GM12878 (cell line): ENCODE results near the gene ABCC2. TPM values are rescaled to one million over a fixed set of nuclear protein-coding genes. Genes with fewer than 3 reads are reported as not detected.

Experiments used
- ATAC-seq: fragments of 200-7000 bp; cut with Tn5 transposase; 3 replicates; pipeline ENCODE4 v1.9.1; 2020; ENCODE audit warnings: mild to moderate bottlenecking, moderate library complexity
- BruUV-seq: library from RNA; stranded (reverse); fragments of 400-500 nt; replicated peaks from 2 replicates; lab custom pipeline; 2021; lab: Mats Ljungman, UMichigan
- CTCF ChIA-PET: fragments of 300-600 bp; sonication (Branson Sonifier 250); formaldehyde crosslinking; extraction: SDS; loops from one replicate; lab custom pipeline; 2021; ENCODE audit warnings: inconsistent platforms; lab: Yijun Ruan, JAX
- POLR2A ChIA-PET: fragments of 350-600 bp; formaldehyde crosslinking; extraction: SDS; loops from one replicate; lab custom pipeline; 2021; ENCODE audit warnings: inconsistent platforms; lab: Charles Lee
- RAD21 ChIA-PET: fragments of 300-600 bp; sonication (Branson Sonifier 250); formaldehyde crosslinking; loops from one replicate; lab custom pipeline; 2023; ENCODE audit warnings: antibody characterized with exemption; ENCODE audit not compliant: unreplicated experiment; lab: Charles Lee
- SMC1A ChIA-PET: fragments of 300-600 bp; sonication (Branson Sonifier 250); formaldehyde crosslinking; loops from one replicate; lab custom pipeline; 2023; ENCODE audit not compliant: unreplicated experiment, uncharacterized antibody; lab: Charles Lee
- DNase-seq: peaks from one replicate; pipeline ENCODE4 v3.0.0-alpha.2; 2011; ENCODE audit warnings: low read depth, low spot score
- FAIRE-seq: peaks from 3 replicates; lab custom pipeline; 2011; peaks lifted over from hg19 to GRCh38; lab: Jason Lieb, UNC
- H2AFZ ChIP-seq: 2 replicates; pipeline ENCODE4 v1.6.0; 2011; ENCODE audit warnings: low read depth, low read length, control low read depth; ENCODE audit not compliant: control insufficient read depth
- H3K27ac ChIP-seq: 2 replicates; pipeline ENCODE4 v1.5.1; 2011; ENCODE audit warnings: control low read depth; ENCODE audit not compliant: control insufficient read depth, insufficient read depth
- H3K27me3 ChIP-seq, 2 experiments: replicated peaks in 1 of 2; 2 replicates each; pipeline versions ENCODE4 v1.6.0 to v1.6.1; 2011; ENCODE audit warnings: low read length in 1 of 2; ENCODE audit not compliant: control insufficient read depth in 2 of 2, insufficient read depth in 2 of 2
- H3K36me3 ChIP-seq, 2 experiments: 2 replicates each; pipeline ENCODE4 v1.5.1; 2011; ENCODE audit warnings: low read length in 1 of 2; ENCODE audit not compliant: control insufficient read depth in 2 of 2, insufficient read depth in 2 of 2
- H3K4me1 ChIP-seq: 2 replicates; pipeline ENCODE4 v1.6.1; 2011; ENCODE audit warnings: mild to moderate bottlenecking, low read length, moderate library complexity, mixed read lengths; ENCODE audit not compliant: control insufficient read depth, insufficient read depth
- H3K4me2 ChIP-seq: 2 replicates; pipeline ENCODE4 v1.6.0; 2011; ENCODE audit warnings: control low read depth; ENCODE audit not compliant: control insufficient read depth, insufficient read depth
- H3K4me3 ChIP-seq: fragments of 200-600 bp; sonication (generic); 2 replicates; pipeline ENCODE4 v1.5.1; 2016
- H3K79me2 ChIP-seq: 2 replicates; pipeline ENCODE4 v1.6.0; 2011; ENCODE audit warnings: low read length; ENCODE audit not compliant: control insufficient read depth, insufficient read depth
- H3K9ac ChIP-seq: 2 replicates; pipeline ENCODE4 v1.8.0; 2011; ENCODE audit warnings: low read length, control low read depth, mixed read lengths; ENCODE audit not compliant: control insufficient read depth, insufficient read depth
- H3K9me3 ChIP-seq: replicated peaks from 3 replicates; pipeline ENCODE4 v1.5.1; 2011; ENCODE audit warnings: mild to moderate bottlenecking, low read length; ENCODE audit not compliant: control insufficient read depth, insufficient read depth
- H4K20me1 ChIP-seq: 2 replicates; pipeline ENCODE4 v1.6.0; 2011; ENCODE audit not compliant: control insufficient read depth, insufficient read depth
- CBX3 ChIP-seq: fragments of 200-600 bp; sonication (generic); IDR thresholded peaks from 2 replicates; pipeline ENCODE4 v1.6.1; 2016; ENCODE audit warnings: low read depth, borderline replicate concordance
- CBX5 ChIP-seq: sonication (generic); IDR thresholded peaks from 2 replicates; pipeline ENCODE4 v1.6.1; 2016; ENCODE audit warnings: low read depth, moderate library complexity, mild to moderate bottlenecking, inconsistent platforms
- FOXK2 ChIP-seq: fragments of 450-650 bp; IDR thresholded peaks from 2 replicates; pipeline ENCODE4 v1.6.1; 2017; ENCODE audit warnings: mild to moderate bottlenecking, moderate library complexity
- NRF1 ChIP-seq: conservative IDR thresholded peaks from 2 replicates; pipeline ENCODE4 v1.6.1; 2011; ENCODE audit warnings: mild to moderate bottlenecking, low read depth, low read length, improper control_type of control experiment
- RELB ChIP-seq: fragments of 450-650 bp; IDR thresholded peaks from 2 replicates; pipeline ENCODE4 v1.6.1; 2017; ENCODE audit warnings: low read depth, mild to moderate bottlenecking, moderate library complexity
- TCF7 ChIP-seq: IDR thresholded peaks from 2 replicates; pipeline ENCODE4 v1.6.1; 2014; ENCODE audit warnings: antibody characterized with exemption, borderline replicate concordance
- ZNF384 ChIP-seq: IDR thresholded peaks from 2 replicates; pipeline ENCODE4 v1.6.1; 2012; ENCODE audit warnings: low read depth, mild to moderate bottlenecking, low read length, improper control_type of control experiment, borderline replicate concordance
- WGBS: methylation state at CpG from one replicate; pipeline ENCODE4 v1.1.6; 2016; ENCODE audit warnings: low lambda C conversion rate; ENCODE audit not compliant: insufficient replicate concordance, insufficient coverage; ENCODE audit errors: missing lambda C conversion rate; 5-methylcytosine and 5-hydroxymethylcytosine counted together
- in situ Hi-C: fragments of 300-500 bp; cut with MboI; formaldehyde crosslinking; loops from 9 replicates; pipeline ENCODE4 v1.14.3; 2018; ENCODE audit warnings: mixed read lengths
- intact Hi-C: fragments of 100-400 bp; cut with micrococcal nuclease; formaldehyde crosslinking; loops from one replicate; pipeline ENCODE4 v1.14.2; 2022; ENCODE audit not compliant: unreplicated experiment
- polyA plus RNA-seq, 11 experiments: library from polyadenylated mRNA; depleted of rRNA in 4 of 11; unstranded in 6 of 11; stranded (reverse) in 5 of 11; fragments of >200 nt; fragmentation: Nextera tagmentation in 4 of 11; fragmentation: Illumina TruSeq in 1 of 11; extraction: Ambion mirVana in 4 of 11; extraction: Trizol in 1 of 11; gene quantifications; 1 replicate in 1 of 11; 2 replicates in 10 of 11; pipeline versions ENCODE4 v1.2.1 to v1.2.3, GENCODE V29; 2011 to 2016; ENCODE audit warnings: inconsistent platforms in 2 of 11, missing spikeins in 2 of 11, low read depth in 1 of 11
- total RNA-seq, 4 experiments: library from RNA; depleted of rRNA in 3 of 4; stranded (reverse); fragments of >200 nt in 3 of 4; fragmentation: Illumina TruSeq in 1 of 4; extraction: Trizol in 1 of 4; gene quantifications; 2 replicates each; pipeline versions ENCODE4 v1.2.1 to v1.2.3, GENCODE V29; 2013 to 2021

ABCC2 gene
- total and polyA plus RNA-seq, 10 of the 15 experiments (the other 5 are each of a cell fraction or from before 2014, with no cell fraction given): 0.02 to 0.95 (median 0.21) TPM

DNA sequence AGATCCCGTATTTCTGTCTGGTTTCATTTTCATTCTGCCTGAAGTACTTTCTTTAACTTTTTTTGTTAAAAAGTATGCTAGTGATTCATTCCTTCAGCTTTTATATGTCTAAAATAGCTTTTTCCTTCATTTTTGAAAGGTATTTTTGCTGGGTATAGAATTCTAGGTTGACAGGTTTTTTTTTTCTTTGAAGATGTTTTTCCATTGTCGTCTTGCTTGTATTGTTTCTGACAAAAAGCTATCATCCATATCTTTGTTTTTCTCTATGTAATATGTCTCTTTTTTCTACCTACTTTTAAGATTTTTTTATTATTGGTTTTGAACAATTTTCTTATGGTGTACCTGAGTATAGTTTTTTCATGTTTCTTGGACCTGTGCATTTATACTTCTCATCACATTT is 42.2 kb upstream of the ABCC2 start:
- ChIA-PET SMC1A (interaction anchor here (0.5 to 1.5 kb wide), 5 partner anchors 9 to 305 kb away, joined by 3 to 5 read pairs (median 3); partner anchors contain the start of gene COX15), RAD21 (no interaction called here), POLR2A (no interaction called here)
- H3K4me1 ChIP-seq: no peaks in the 10 kb centered on the region
- no peaks in the 10 kb centered on the region for H3K27me3 ChIP-seq
- no peak overlapping the region for H3K9ac ChIP-seq
- H3K79me2 ChIP-seq: no peaks in the 10 kb centered on the region
- no peak for DNase-seq
- intact Hi-C loops: no loop called here
- H3K4me2 ChIP-seq: no peak overlapping the region
- peaks cover 5% of the 10 kb centered on the region for H3K9me3 ChIP-seq
- no peak overlapping the region for H3K4me3 ChIP-seq
- H3K27ac ChIP-seq: no peak overlapping the region
- no TSS peak for BruUV-seq
- peaks cover 3 to 23% of the 10 kb centered on the region in 2 experiments for H3K36me3 ChIP-seq
- in situ Hi-C loops: no loop called here
- no peak overlapping the region for H2AFZ ChIP-seq
- FAIRE-seq: no peak
- WGBS: 95% methylated on average over 2 of the region's 2 CpGs
- TF ChIP-seq CBX5: 0 out of 2 replicates have a peak, but pooled peaks have one; percentile 75
- no peak for TF ChIP-seq FOXK2
- no peak for TF ChIP-seq NRF1
- peak; percentile 28; the same call in 1 of the 2 replicates for TF ChIP-seq ZNF384
- TF ChIP-seq TCF7: peak; percentile 75; the same call in 1 of the 2 replicates
- TF ChIP-seq RELB: 0 out of 2 replicates have a peak, but pooled peaks have one; percentile 25
- 0 out of 2 replicates have a peak, but pooled peaks have one; percentile 61 for TF ChIP-seq CBX3
- TF ChIP-seq, all 136 proteins: peak for 5
- no peak for ATAC-seq
- CTCF ChIA-PET: interaction anchor here (1.4 to 2.3 kb wide), 2 partner anchors 8 to 129 kb away, joined by 4 to 10 read pairs; partner anchors contain the start of genes COX15 and CUTC
- no peaks in the 10 kb centered on the region for H4K20me1 ChIP-seq
